ENCODE data around the gene CD81. TPM values are rescaled to one million over a fixed set of nuclear protein-coding genes. Genes with fewer than 3 reads are reported as not detected.

Gene CD81
- total RNA-seq, 4 donors from 2014 or later, result 264 to 370 (median 298) TPM

GRCh38 chr11:2343502-2343901 is 33.6 kb upstream of the CD81 start:
- no peaks in the 10 kb centered on the region for H3K36me3 ChIP-seq
- WGBS, 2 donors, result 86% methylated on average over 4 of the region's 4 CpGs
- H3K4me3 ChIP-seq (replicated peaks in 1 of 3), result no peak overlapping the region
- no peaks in the 10 kb centered on the region for H3K4me1 ChIP-seq
- no peaks in the 10 kb centered on the region for H3K27me3 ChIP-seq
- H3K9me3 ChIP-seq, result no peaks in the 10 kb centered on the region
- no peak for DNase-seq
- H3K27ac ChIP-seq, result no peak overlapping the region
- intact Hi-C loops (cut with DNase I), result no loop called here
- TF ChIP-seq, protein P1, sequence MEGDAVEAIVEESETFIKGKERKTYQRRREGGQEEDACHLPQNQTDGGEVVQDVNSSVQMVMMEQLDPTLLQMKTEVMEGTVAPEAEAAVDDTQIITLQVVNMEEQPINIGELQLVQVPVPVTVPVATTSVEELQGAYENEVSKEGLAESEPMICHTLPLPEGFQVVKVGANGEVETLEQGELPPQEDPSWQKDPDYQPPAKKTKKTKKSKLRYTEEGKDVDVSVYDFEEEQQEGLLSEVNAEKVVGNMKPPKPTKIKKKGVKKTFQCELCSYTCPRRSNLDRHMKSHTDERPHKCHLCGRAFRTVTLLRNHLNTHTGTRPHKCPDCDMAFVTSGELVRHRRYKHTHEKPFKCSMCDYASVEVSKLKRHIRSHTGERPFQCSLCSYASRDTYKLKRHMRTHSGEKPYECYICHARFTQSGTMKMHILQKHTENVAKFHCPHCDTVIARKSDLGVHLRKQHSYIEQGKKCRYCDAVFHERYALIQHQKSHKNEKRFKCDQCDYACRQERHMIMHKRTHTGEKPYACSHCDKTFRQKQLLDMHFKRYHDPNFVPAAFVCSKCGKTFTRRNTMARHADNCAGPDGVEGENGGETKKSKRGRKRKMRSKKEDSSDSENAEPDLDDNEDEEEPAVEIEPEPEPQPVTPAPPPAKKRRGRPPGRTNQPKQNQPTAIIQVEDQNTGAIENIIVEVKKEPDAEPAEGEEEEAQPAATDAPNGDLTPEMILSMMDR (IDR thresholded peaks at IDR 0.05), result no peak
- TF ChIP-seq POLR2A (IDR thresholded peaks at IDR 0.05), result no peak

GRCh38 chr11:2345050-2345449 is 32.1 kb upstream of the CD81 start:
- DNase-seq, result no peak
- no peak for TF ChIP-seq POLR2A (IDR thresholded peaks at IDR 0.05)
- TF ChIP-seq, protein P1 (IDR thresholded peaks at IDR 0.05), result no peak
- 77 to 90% methylated on average over 2 of the region's 2 CpGs for WGBS, 2 donors

DNA sequence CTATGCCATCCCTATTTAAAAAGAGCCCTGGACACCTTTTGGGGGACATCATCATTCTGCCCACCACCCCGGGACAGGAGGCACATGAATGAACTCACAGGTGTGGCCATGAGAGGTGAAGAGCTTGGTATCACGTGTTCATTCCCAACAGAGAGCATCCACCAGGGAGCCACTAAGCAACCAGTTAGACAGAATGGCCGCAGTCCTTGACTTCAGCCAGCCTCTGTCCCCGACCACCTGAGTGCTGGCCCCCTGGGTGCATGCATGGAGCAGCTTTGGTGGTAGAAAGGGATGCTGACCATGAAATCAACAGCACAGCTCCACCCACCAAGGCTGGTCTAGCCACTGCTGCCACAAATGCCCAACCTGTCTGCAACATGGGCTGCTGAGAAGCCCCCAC is 31.1 kb upstream of the CD81 start:
- no peak for DNase-seq
- H3K4me3 ChIP-seq (replicated peaks in 1 of 3), result no peak overlapping the region
- H3K27ac ChIP-seq, result no peak overlapping the region
- WGBS, 2 donors, result 82 to 90% methylated on average over 4 of the region's 4 CpGs
- H3K36me3 ChIP-seq, result no peaks in the 10 kb centered on the region
- H3K4me1 ChIP-seq, result no peaks in the 10 kb centered on the region
- no peaks in the 10 kb centered on the region for H3K27me3 ChIP-seq
- intact Hi-C loops (cut with DNase I), result no loop called here
- no peak for TF ChIP-seq POLR2A (IDR thresholded peaks at IDR 0.05)
- TF ChIP-seq, protein P1 (IDR thresholded peaks at IDR 0.05), result no peak
- H3K9me3 ChIP-seq, result no peaks in the 10 kb centered on the region

More at GRCh38 chr11:2345050-2345449, 32.1 kb upstream of the CD81 start:
- no peaks in the 10 kb centered on the region for H3K4me1 ChIP-seq
- no peaks in the 10 kb centered on the region for H3K27me3 ChIP-seq
- H3K9me3 ChIP-seq, result no peaks in the 10 kb centered on the region
- no peak overlapping the region for H3K27ac ChIP-seq
- intact Hi-C loops (cut with DNase I), result no loop called here
- H3K36me3 ChIP-seq, result no peaks in the 10 kb centered on the region
- H3K4me3 ChIP-seq (replicated peaks in 1 of 3), result no peak overlapping the region

- H3K9me3 ChIP-seq, result no peaks in the 10 kb centered on the region
- TF ChIP-seq, protein P1 (IDR thresholded peaks at IDR 0.05), result no peak
- no peak for TF ChIP-seq POLR2A (IDR thresholded peaks at IDR 0.05)
- no peak overlapping the region for H3K27ac ChIP-seq
- H3K4me1 ChIP-seq, result no peaks in the 10 kb centered on the region
- no peak for DNase-seq
- H3K4me3 ChIP-seq (replicated peaks in 1 of 3), result no peak overlapping the region
- WGBS, 2 donors, result 86% methylated on average over 7 to 9 of the region's 10 CpGs
- no peaks in the 10 kb centered on the region for H3K36me3 ChIP-seq
- no peaks in the 10 kb centered on the region for H3K27me3 ChIP-seq
- intact Hi-C loops (cut with DNase I), result no loop called here
Observed at GRCh38 chr11:2346586-2347307, 30.4 kb upstream of the CD81 start.

DNA sequence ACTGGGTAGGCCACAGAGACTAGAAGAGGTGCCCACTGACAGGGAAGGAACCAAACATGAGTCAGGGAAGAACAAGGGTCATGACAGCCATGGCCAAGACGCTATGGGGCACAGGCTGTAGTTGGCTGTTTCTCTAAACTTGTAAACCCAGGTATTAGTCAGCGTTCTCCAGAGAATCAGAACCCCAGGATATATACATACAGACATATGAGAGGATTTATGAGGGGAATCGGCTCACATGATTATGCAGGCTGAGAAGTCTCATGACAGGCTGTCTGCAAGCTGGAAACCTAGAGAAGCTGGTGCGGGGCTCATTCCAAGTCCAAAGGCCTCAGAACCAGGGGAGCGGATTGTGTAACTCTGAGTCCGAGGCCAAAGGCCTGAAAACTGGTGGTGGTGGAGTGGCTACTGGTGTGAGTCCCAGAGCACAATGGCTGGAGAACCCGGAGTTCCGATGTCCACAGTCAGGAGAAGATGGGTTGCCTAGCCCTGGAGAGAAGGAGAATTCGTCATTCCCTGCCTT is 29.7 kb upstream of the CD81 start:
- Histone ChIP-seq H3K4me1 (no peaks in the 10 kb centered on the region), H3K27ac (no peak overlapping the region), H3K4me3 (replicated peaks in 1 of 3) (no peak overlapping the region), H3K36me3 (no peaks in the 10 kb centered on the region), H3K9me3 (no peaks in the 10 kb centered on the region), H3K27me3 (no peaks in the 10 kb centered on the region)
- intact Hi-C loops (cut with DNase I), result no loop called here
- no peak for TF ChIP-seq POLR2A (IDR thresholded peaks at IDR 0.05)
- TF ChIP-seq, protein P1 (IDR thresholded peaks at IDR 0.05), result no peak
- 82 to 83% methylated on average over 9 of the region's 9 CpGs for WGBS, 2 donors
- no peak for DNase-seq

All from thyroid gland (tissue), 4 donors.